ENCODE data around the gene SIK3.

The SIK3 gene

GRCh38 chr11:116936754-116937446, 161.3 kb downstream of the SIK3 start:
- no peak overlapping the region for H3K27ac ChIP-seq (ENCODE audit: low read depth, low read length)
- no peaks in the 10 kb centered on the region for H3K9me3 ChIP-seq (ENCODE audit: control insufficient read depth, insufficient read depth, low read depth, low read length)
- H3K27me3 ChIP-seq (ENCODE audit: control insufficient read depth, insufficient read depth, low read length): no peaks in the 10 kb centered on the region
- no peak overlapping the region for H3K9ac ChIP-seq (ENCODE audit: low read length)
- no peak overlapping the region for H3K4me3 ChIP-seq (ENCODE audit: low read depth, low read length)
- H3K4me1 ChIP-seq (ENCODE audit: control insufficient read depth, insufficient read depth, low read length): 0 out of 2 replicates have a peak, but pooled peaks cover under 1% of the 10 kb centered on the region
- H3K36me3 ChIP-seq (ENCODE audit: control insufficient read depth, insufficient read depth, low read length): 0 out of 2 replicates have a peak, but pooled peaks cover 3% of the 10 kb centered on the region

GRCh38 chr11:116935514-116935913, 162.7 kb downstream of the SIK3 start:
- no peak overlapping the region for H3K27ac ChIP-seq (ENCODE audit: low read depth, low read length)
- no peaks in the 10 kb centered on the region for H3K27me3 ChIP-seq (ENCODE audit: control insufficient read depth, insufficient read depth, low read length)
- H3K36me3 ChIP-seq (ENCODE audit: control insufficient read depth, insufficient read depth, low read length): 0 out of 2 replicates have a peak, but pooled peaks cover 3% of the 10 kb centered on the region
- peaks cover 14% of the 10 kb centered on the region for H3K4me1 ChIP-seq (ENCODE audit: control insufficient read depth, insufficient read depth, low read length)
- no peaks in the 10 kb centered on the region for H3K9me3 ChIP-seq (ENCODE audit: control insufficient read depth, insufficient read depth, low read depth, low read length)
- H3K4me3 ChIP-seq (ENCODE audit: low read depth, low read length): no peak overlapping the region
- no peak overlapping the region for H3K9ac ChIP-seq (ENCODE audit: low read length)

- Histone ChIP-seq H3K4me3 (ENCODE audit: low read depth, low read length) (no peak overlapping the region), H3K27ac (ENCODE audit: low read depth, low read length) (no peak overlapping the region), H3K36me3 (ENCODE audit: control insufficient read depth, insufficient read depth, low read length) (0 out of 2 replicates have a peak, but pooled peaks cover 3% of the 10 kb centered on the region), H3K9ac (ENCODE audit: low read length) (no peak overlapping the region), H3K4me1 (ENCODE audit: control insufficient read depth, insufficient read depth, low read length) (peaks cover 18% of the 10 kb centered on the region), H3K27me3 (ENCODE audit: control insufficient read depth, insufficient read depth, low read length) (no peaks in the 10 kb centered on the region), H3K9me3 (ENCODE audit: control insufficient read depth, insufficient read depth, low read depth, low read length) (no peaks in the 10 kb centered on the region)
Measured at GRCh38 chr11:116935089-116935488, 163.1 kb downstream of the SIK3 start.

- Histone ChIP-seq H3K9ac (ENCODE audit: low read length) (no peak overlapping the region), H3K27me3 (ENCODE audit: control insufficient read depth, insufficient read depth, low read length) (no peaks in the 10 kb centered on the region), H3K9me3 (ENCODE audit: control insufficient read depth, insufficient read depth, low read depth, low read length) (no peaks in the 10 kb centered on the region), H3K4me3 (ENCODE audit: low read depth, low read length) (no peak overlapping the region), H3K4me1 (ENCODE audit: control insufficient read depth, insufficient read depth, low read length) (peaks cover 20% of the 10 kb centered on the region), H3K36me3 (ENCODE audit: control insufficient read depth, insufficient read depth, low read length) (0 out of 2 replicates have a peak, but pooled peaks cover 3% of the 10 kb centered on the region), H3K27ac (ENCODE audit: low read depth, low read length) (no peak overlapping the region)
Measured at GRCh38 chr11:116933961-116934360, 164.3 kb downstream of the SIK3 start.

GRCh38 chr11:116932181-116932580, 166.0 kb downstream of the SIK3 start:
- H3K4me3 ChIP-seq (ENCODE audit: low read depth, low read length): no peak overlapping the region
- H3K4me1 ChIP-seq (ENCODE audit: control insufficient read depth, insufficient read depth, low read length): peaks cover 20% of the 10 kb centered on the region
- no peak overlapping the region for H3K9ac ChIP-seq (ENCODE audit: low read length)
- H3K36me3 ChIP-seq (ENCODE audit: control insufficient read depth, insufficient read depth, low read length): 0 out of 2 replicates have a peak, but pooled peaks cover 3% of the 10 kb centered on the region
- H3K9me3 ChIP-seq (ENCODE audit: control insufficient read depth, insufficient read depth, low read depth, low read length): no peaks in the 10 kb centered on the region
- no peak overlapping the region for H3K27ac ChIP-seq (ENCODE audit: low read depth, low read length)
- no peaks in the 10 kb centered on the region for H3K27me3 ChIP-seq (ENCODE audit: control insufficient read depth, insufficient read depth, low read length)

GRCh38 chr11:116931206-116931953, 166.8 kb downstream of the SIK3 start:
- Histone ChIP-seq H3K27me3 (ENCODE audit: control insufficient read depth, insufficient read depth, low read length) (no peaks in the 10 kb centered on the region), H3K27ac (ENCODE audit: low read depth, low read length) (no peak overlapping the region), H3K4me1 (ENCODE audit: control insufficient read depth, insufficient read depth, low read length) (peaks cover 20% of the 10 kb centered on the region), H3K9ac (ENCODE audit: low read length) (no peak overlapping the region), H3K4me3 (ENCODE audit: low read depth, low read length) (no peak overlapping the region), H3K9me3 (ENCODE audit: control insufficient read depth, insufficient read depth, low read depth, low read length) (no peaks in the 10 kb centered on the region), H3K36me3 (ENCODE audit: control insufficient read depth, insufficient read depth, low read length) (peaks cover 3% of the 10 kb centered on the region; the same call in 1 of the 2 replicates)

- Histone ChIP-seq H3K9me3 (ENCODE audit: control insufficient read depth, insufficient read depth, low read depth, low read length) (no peaks in the 10 kb centered on the region), H3K36me3 (ENCODE audit: control insufficient read depth, insufficient read depth, low read length) (peaks cover 10% of the 10 kb centered on the region; the same call in 1 of the 2 replicates), H3K9ac (ENCODE audit: low read length) (no peak overlapping the region), H3K4me1 (ENCODE audit: control insufficient read depth, insufficient read depth, low read length) (peaks cover 20% of the 10 kb centered on the region), H3K27ac (ENCODE audit: low read depth, low read length) (no peak overlapping the region), H3K27me3 (ENCODE audit: control insufficient read depth, insufficient read depth, low read length) (no peaks in the 10 kb centered on the region), H3K4me3 (ENCODE audit: low read depth, low read length) (no peak overlapping the region)
Measured at GRCh38 chr11:116930586-116930985, 167.6 kb downstream of the SIK3 start.

GRCh38 chr11:116930177-116930576, 168.1 kb downstream of the SIK3 start:
- no peak overlapping the region for H3K27ac ChIP-seq (ENCODE audit: low read depth, low read length)
- H3K4me3 ChIP-seq (ENCODE audit: low read depth, low read length): no peak overlapping the region
- peaks cover 11% of the 10 kb centered on the region for H3K36me3 ChIP-seq (ENCODE audit: control insufficient read depth, insufficient read depth, low read length)
- H3K4me1 ChIP-seq (ENCODE audit: control insufficient read depth, insufficient read depth, low read length): peaks cover 20% of the 10 kb centered on the region
- H3K9ac ChIP-seq (ENCODE audit: low read length): no peak overlapping the region
- no peaks in the 10 kb centered on the region for H3K27me3 ChIP-seq (ENCODE audit: control insufficient read depth, insufficient read depth, low read length)
- no peaks in the 10 kb centered on the region for H3K9me3 ChIP-seq (ENCODE audit: control insufficient read depth, insufficient read depth, low read depth, low read length)

GRCh38 chr11:116929414-116930090, 168.7 kb downstream of the SIK3 start:
- H3K27ac ChIP-seq (ENCODE audit: low read depth, low read length): no peak overlapping the region
- H3K36me3 ChIP-seq (ENCODE audit: control insufficient read depth, insufficient read depth, low read length): peaks cover 16% of the 10 kb centered on the region
- H3K9me3 ChIP-seq (ENCODE audit: control insufficient read depth, insufficient read depth, low read depth, low read length): no peaks in the 10 kb centered on the region
- H3K9ac ChIP-seq (ENCODE audit: low read length): no peak overlapping the region
- H3K4me1 ChIP-seq (ENCODE audit: control insufficient read depth, insufficient read depth, low read length): peaks cover 20% of the 10 kb centered on the region
- no peaks in the 10 kb centered on the region for H3K27me3 ChIP-seq (ENCODE audit: control insufficient read depth, insufficient read depth, low read length)
- no peak overlapping the region for H3K4me3 ChIP-seq (ENCODE audit: low read depth, low read length)

- Histone ChIP-seq H3K9me3 (ENCODE audit: control insufficient read depth, insufficient read depth, low read depth, low read length) (no peaks in the 10 kb centered on the region), H3K36me3 (ENCODE audit: control insufficient read depth, insufficient read depth, low read length) (peaks cover 17% of the 10 kb centered on the region), H3K27ac (ENCODE audit: low read depth, low read length) (no peak overlapping the region), H3K27me3 (ENCODE audit: control insufficient read depth, insufficient read depth, low read length) (no peaks in the 10 kb centered on the region), H3K4me1 (ENCODE audit: control insufficient read depth, insufficient read depth, low read length) (peaks cover 20% of the 10 kb centered on the region), H3K9ac (ENCODE audit: low read length) (no peak overlapping the region), H3K4me3 (ENCODE audit: low read depth, low read length) (no peak overlapping the region)
Measured at GRCh38 chr11:116928845-116929244, 169.4 kb downstream of the SIK3 start.
